Activated CD8-positive, alpha-beta T cell treated with anti-CD3 and anti-CD28 coated beads for 36 hours (primary cell): ENCODE results near the gene ITGA5. TPM values are rescaled to one million over a fixed set of nuclear protein-coding genes. Genes with fewer than 3 reads are reported as not detected.
A peak's percentile ranks its signal among the peaks of the same experiment; 100 is the strongest.
"Not testable (repeated sequence)": the region's sequence is repeated elsewhere in the genome, so short reads cannot be mapped to it uniquely, and the experiment has no call there.

Experiments
- ATAC-seq: fragments of 200-7000 bp; cut with Tn5 transposase; one replicate; pipeline ENCODE4 v1.10.0; 2021; ENCODE audit warnings: mild to moderate bottlenecking, moderate library complexity
- CTCF ChIA-PET: fragments of 350-600 bp; sonication (Branson Sonifier 250); formaldehyde crosslinking; loops from one replicate; lab custom pipeline; 2021; ENCODE audit warnings: antibody characterized with exemption; lab: Charles Lee
- POLR2A ChIA-PET: fragments of 350-600 bp; sonication (Branson Sonifier 250); formaldehyde crosslinking; loops from one replicate; lab custom pipeline; 2021; ENCODE audit warnings: antibody characterized with exemption; lab: Charles Lee
- DNase-seq: peaks from one replicate; pipeline ENCODE4 v3.0.0-alpha.2; 2020
- H3K27ac Mint-ChIP-seq: one replicate; pipeline ENCODE4 v1.8.0; 2021; ENCODE audit warnings: mild to moderate bottlenecking, mixed read lengths
- H3K27me3 Mint-ChIP-seq: one replicate; pipeline ENCODE4 v1.8.0; 2021; ENCODE audit warnings: mixed read lengths
- H3K36me3 Mint-ChIP-seq: one replicate; pipeline ENCODE4 v1.8.0; 2021; ENCODE audit warnings: low read depth, mixed read lengths
- H3K4me1 Mint-ChIP-seq: one replicate; pipeline ENCODE4 v1.8.0; 2021; ENCODE audit warnings: low read depth, mixed read lengths
- H3K4me3 Mint-ChIP-seq: one replicate; pipeline ENCODE4 v1.8.0; 2021; ENCODE audit warnings: mild to moderate bottlenecking, moderate library complexity, mixed read lengths
- H3K9me3 Mint-ChIP-seq: one replicate; pipeline ENCODE4 v1.8.0; 2021; ENCODE audit warnings: mixed read lengths
- intact Hi-C: fragments of 100-400 bp; cut with micrococcal nuclease; formaldehyde crosslinking; loops from one replicate; pipeline ENCODE4 v1.10.0; 2022
- total RNA-seq, 2 experiments: library from RNA; stranded (reverse); gene quantifications; one replicate each; pipeline ENCODE4 v1.2.3, GENCODE V29; 2021
- TF ChIP-seq, protein P1 (sequence below): fragments of 200-600 bp; IDR thresholded peaks from one replicate; pipeline ENCODE4 v1.8.0; 2022; ENCODE audit warnings: antibody characterized with exemption, mild to moderate bottlenecking

ITGA5 gene
- total RNA-seq, 2 experiments from 2014 or later: 35.2 to 36.6 TPM

DNA sequence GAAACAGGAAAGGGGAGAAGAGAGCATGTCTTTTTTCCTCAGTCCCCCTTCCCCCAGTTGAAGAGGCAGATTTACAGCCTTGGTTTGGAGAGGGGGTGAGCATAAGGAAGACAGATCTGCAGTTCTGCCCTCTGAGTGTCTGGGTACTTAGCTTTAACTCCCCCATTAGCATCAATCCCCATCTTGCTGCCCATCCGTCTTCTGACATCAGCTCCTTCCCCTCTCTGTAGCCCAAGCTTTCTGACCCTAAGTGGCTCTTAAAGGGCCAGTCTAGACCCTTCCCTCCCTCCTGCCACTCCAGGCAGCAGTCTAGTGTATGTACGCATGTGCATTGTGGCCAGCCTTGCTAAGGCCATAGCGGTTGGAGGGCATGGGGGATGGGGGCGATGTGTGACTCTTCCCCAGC is 62.1 kb downstream of the ITGA5 start:
- ChIA-PET POLR2A (interaction anchor here (0.6 to 6.3 kb wide), 8 partner anchors 12 to 76 kb away, joined by 3 to 70 read pairs (median 4); partner anchors contain the start of gene COPZ1), CTCF (interaction anchor here (1.1 to 9.0 kb wide), 8 partner anchors 12 to 170 kb away, joined by 3 to 117 read pairs (median 6); partner anchors contain the start of gene COPZ1)
- Mint-ChIP-seq H3K4me3 (no peak overlapping the region), H3K9me3 (no peaks in the 10 kb centered on the region), H3K27ac (no peak overlapping the region), H3K4me1 (peaks cover 18% of the 10 kb centered on the region), H3K36me3 (peaks cover under 1% of the 10 kb centered on the region), H3K27me3 (no peaks in the 10 kb centered on the region)
- intact Hi-C loops: no loop called here
- no peak for ATAC-seq
- TF ChIP-seq, protein P1, sequence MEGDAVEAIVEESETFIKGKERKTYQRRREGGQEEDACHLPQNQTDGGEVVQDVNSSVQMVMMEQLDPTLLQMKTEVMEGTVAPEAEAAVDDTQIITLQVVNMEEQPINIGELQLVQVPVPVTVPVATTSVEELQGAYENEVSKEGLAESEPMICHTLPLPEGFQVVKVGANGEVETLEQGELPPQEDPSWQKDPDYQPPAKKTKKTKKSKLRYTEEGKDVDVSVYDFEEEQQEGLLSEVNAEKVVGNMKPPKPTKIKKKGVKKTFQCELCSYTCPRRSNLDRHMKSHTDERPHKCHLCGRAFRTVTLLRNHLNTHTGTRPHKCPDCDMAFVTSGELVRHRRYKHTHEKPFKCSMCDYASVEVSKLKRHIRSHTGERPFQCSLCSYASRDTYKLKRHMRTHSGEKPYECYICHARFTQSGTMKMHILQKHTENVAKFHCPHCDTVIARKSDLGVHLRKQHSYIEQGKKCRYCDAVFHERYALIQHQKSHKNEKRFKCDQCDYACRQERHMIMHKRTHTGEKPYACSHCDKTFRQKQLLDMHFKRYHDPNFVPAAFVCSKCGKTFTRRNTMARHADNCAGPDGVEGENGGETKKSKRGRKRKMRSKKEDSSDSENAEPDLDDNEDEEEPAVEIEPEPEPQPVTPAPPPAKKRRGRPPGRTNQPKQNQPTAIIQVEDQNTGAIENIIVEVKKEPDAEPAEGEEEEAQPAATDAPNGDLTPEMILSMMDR: no peak
- no peak for DNase-seq

DNA sequence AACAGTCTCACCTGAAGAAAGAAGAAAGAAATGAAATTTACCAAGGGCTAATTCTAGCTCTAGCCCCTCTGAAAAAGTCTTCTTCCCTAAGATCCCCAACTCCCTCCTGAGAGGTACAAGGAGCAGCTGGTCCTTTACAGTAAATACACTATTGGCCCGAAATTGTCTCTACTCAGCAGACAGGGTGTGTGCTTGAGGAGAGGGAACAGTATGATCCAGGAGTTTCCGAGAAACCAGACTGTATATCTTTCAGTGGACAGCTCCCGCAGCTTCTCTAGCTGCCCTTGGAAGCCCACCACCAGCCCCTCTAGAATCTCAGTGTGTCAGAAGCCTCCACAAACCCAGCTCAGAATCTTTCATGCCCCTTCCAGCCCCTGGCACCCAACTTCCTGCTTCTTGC is 62.8 kb downstream of the ITGA5 start:
- ATAC-seq: no peak
- DNase-seq: no peak
- H3K9me3 Mint-ChIP-seq: no peaks in the 10 kb centered on the region
- ChIA-PET POLR2A (interaction anchor here (0.7 to 6.3 kb wide), 5 partner anchors 10 to 76 kb away, joined by 3 to 70 read pairs (median 3); partner anchors contain the start of gene HNRNPA1), CTCF (interaction anchor here (0.6 to 9.0 kb wide), 9 partner anchors 9 to 171 kb away, joined by 3 to 117 read pairs (median 4); partner anchors contain the start of gene COPZ1)
- no peak overlapping the region for H3K27ac Mint-ChIP-seq
- peaks cover 22% of the 10 kb centered on the region for H3K4me1 Mint-ChIP-seq
- no peak overlapping the region for H3K4me3 Mint-ChIP-seq
- intact Hi-C loops: no loop called here
- peaks cover 6% of the 10 kb centered on the region for H3K36me3 Mint-ChIP-seq
- no peaks in the 10 kb centered on the region for H3K27me3 Mint-ChIP-seq
- TF ChIP-seq, protein P1: no peak

DNA sequence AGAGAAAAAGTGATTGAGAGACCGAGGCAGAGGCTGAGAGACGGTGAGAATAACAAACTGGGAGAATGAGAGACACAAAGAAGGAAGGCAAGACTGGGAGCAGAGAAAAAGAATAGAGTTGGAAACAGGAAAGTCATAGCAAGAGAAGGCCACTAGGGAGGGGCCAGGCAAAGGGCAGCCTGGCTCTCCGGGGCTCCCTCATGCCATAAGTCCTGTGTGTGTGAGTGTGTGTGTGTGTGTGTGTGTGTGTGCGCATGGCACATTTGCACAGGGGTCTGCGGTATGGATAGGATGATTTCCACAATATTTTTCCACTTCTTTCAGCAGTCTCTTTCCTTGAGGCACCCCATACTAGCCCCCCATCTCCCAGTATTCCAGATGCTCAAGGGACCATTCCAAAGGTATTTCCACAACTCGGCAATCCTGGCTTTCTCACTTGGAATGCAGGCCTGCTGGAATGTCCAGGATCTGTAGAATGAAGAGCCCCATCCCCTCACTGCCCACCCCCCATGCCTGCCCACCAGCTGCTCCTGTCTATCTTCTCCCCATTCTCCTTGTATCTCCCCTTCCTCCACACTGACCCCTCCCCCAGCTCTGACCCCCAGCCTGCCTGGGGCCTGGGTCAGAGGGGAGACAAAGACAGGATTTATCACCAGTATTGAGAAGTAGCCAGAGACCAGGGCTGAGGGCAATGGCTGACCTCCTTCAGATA is 63.8 kb downstream of the ITGA5 start:
- Mint-ChIP-seq H3K9me3 (no peaks in the 10 kb centered on the region), H3K36me3 (peaks cover 8% of the 10 kb centered on the region), H3K4me1 (peaks cover 16% of the 10 kb centered on the region), H3K27me3 (no peaks in the 10 kb centered on the region), H3K4me3 (no peak overlapping the region), H3K27ac (no peak overlapping the region)
- TF ChIP-seq, protein P1: no peak
- ChIA-PET CTCF (interaction anchor here (1.3 to 9.0 kb wide), 5 partner anchors 20 to 104 kb away, joined by 3 to 117 read pairs (median 47); partner anchors contain the start of gene COPZ1), POLR2A (interaction anchor here (1.0 kb wide), 1 partner anchor 75 kb away, joined by 3 read pairs; the partner anchor contains the start of gene HNRNPA1)
- no peak for ATAC-seq
- no peak for DNase-seq
- intact Hi-C loops: no loop called here

DNA sequence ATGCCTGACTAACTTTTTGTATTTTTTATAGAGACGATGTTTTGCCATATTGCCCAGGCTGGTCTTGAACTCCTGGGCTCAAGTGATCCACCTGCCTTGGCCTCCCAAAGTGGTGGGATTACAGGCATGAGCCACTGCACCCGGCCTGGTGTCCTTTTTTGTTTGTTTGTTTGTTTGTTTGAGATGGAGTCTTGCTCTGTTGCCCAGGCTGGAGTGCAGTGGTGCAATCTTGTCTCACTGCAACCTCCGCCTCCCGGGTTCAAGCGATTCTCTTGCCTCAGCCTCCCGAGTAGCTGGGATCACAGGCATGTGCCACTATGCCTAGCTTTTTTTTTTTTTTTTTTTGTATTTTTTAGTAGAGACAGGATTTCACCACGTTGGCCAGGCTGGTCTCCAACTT is 64.8 kb downstream of the ITGA5 start:
- intact Hi-C loops, H3K27ac Mint-ChIP-seq, ATAC-seq: not testable (repeated sequence)

DNA sequence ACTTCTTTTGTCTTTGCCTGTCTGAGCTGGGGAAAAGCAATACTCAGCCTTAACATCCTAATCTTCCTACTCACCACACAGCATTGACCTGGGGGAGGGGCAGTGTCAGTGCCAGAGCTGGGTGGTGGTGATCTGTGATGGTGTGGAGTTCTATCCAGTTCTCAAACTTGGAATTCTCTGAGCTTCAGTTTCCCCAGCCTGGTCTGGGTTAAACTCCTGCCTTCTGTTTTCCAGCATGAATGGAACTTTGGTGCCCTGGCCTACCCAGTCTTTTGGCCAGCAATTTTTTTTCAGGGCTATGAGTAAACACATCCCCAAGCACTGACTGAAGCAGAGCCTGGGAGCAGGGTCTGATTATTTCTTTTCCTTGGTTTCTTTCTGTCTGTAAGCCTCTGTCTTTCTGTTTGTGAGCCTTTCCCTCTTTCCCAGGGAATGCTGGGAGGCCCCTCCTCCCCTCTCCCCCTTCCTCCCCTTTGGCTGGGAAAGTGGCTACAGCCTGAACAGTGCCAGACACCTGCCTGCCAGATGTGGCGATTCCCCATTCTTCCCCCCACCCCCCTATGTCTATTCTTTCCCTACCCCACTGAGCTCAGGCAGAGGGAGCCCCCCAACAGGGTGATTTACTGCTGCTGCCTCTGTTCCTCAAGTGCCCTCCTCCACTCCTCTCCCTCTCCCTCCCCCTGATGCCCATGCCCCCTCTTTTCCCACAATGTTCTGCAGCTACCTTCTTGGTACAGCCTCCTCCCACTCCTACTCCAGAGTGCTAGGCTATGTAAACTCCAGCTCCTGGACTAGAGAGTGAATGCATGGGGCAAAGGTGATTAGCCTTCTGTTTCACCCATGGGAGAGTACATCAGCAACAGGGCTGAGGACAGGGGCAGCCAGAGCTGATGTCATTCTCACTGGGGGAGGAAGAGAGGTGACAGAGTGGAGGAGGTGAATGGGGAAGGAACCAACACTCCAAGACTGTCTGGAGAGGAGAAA is 65.9 kb downstream of the ITGA5 start:
- H3K36me3 Mint-ChIP-seq: peaks cover 8% of the 10 kb centered on the region
- TF ChIP-seq, protein P1: no peak
- no peaks in the 10 kb centered on the region for H3K27me3 Mint-ChIP-seq
- H3K27ac Mint-ChIP-seq: peak overlapping the region; percentile 25
- ATAC-seq: no peak
- POLR2A ChIA-PET: interaction anchor here (0.9 to 2.1 kb wide), 5 partner anchors 10 to 72 kb away, joined by 3 to 8 read pairs (median 3); no protein-coding TSS in a partner anchor
- DNase-seq: no peak
- CTCF ChIA-PET: interaction anchor here (1.0 to 5.1 kb wide), 10 partner anchors 8 to 60 kb away, joined by 3 to 25 read pairs (median 5); partner anchors contain the start of gene COPZ1
- H3K4me1 Mint-ChIP-seq: peaks cover 15% of the 10 kb centered on the region
- H3K9me3 Mint-ChIP-seq: no peaks in the 10 kb centered on the region
- no peak overlapping the region for H3K4me3 Mint-ChIP-seq
- intact Hi-C loops: no loop called here

More for the DNA sequence above, 64.8 kb downstream of the ITGA5 start:
- not testable (repeated sequence) for H3K9me3 Mint-ChIP-seq, DNase-seq, H3K36me3 Mint-ChIP-seq, H3K27me3 Mint-ChIP-seq, H3K4me3 Mint-ChIP-seq
- ChIA-PET CTCF (interaction anchor here (2.4 to 4.8 kb wide), 2 partner anchors 18 to 29 kb away, joined by 7 to 25 read pairs; partner anchors contain the start of gene COPZ1), POLR2A (interaction anchor here (2.1 kb wide), 1 partner anchor 68 kb away, joined by 8 read pairs; no protein-coding TSS in a partner anchor)
- H3K4me1 Mint-ChIP-seq: peaks cover 15% of the 10 kb centered on the region
